ENCODE data around the gene SDK1. TPM values are rescaled to one million over a fixed set of nuclear protein-coding genes. Genes with fewer than 3 reads are reported as not detected.
A peak's percentile ranks its signal among the peaks of the same experiment; 100 is the strongest.

SDK1 gene
- total and polyA plus RNA-seq, 2 experiments from 2014 or later = 4.1 to 16.5 TPM

DNA sequence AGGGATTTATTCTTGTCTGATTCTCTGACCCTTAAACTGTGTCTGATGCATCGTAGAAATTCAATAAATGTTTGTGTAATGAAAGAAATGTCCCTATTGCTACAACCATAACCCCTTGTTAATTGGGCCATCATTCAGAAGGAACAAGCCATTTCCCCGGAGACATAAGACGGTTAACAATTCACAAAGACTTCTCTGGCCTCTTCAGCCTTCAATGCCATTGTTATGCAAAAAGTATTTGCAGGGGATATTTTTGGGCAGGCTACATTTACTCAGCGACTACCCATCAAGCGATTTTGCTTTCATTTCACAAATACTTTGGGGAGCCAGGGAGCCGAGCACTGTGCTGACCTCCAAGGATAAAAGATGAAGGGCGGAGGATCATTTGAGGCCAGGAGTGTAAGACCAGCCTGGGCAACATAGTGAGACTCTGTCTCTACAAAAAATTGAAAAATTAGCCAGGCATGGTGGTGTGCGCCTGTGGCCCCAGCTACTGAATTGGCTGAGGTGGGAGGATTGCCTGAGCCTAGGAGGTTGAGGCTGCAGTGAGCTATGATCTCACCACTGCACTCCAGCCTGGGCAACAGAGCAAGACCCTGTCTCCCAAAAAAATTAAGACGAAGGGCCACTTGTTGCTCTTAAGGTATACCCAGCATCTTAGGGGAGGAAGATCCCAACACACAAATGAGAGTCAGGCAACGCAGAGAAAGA, 20.0 kb upstream of the SDK1 start:
- H3K36me3 ChIP-seq = no peaks in the 10 kb centered on the region
- no peak for DNase-seq (ENCODE audit: low read depth in 1 of 2, low spot score in 1 of 2)
- H3K4me3 ChIP-seq = no peak overlapping the region
- TF ChIP-seq, protein P1, sequence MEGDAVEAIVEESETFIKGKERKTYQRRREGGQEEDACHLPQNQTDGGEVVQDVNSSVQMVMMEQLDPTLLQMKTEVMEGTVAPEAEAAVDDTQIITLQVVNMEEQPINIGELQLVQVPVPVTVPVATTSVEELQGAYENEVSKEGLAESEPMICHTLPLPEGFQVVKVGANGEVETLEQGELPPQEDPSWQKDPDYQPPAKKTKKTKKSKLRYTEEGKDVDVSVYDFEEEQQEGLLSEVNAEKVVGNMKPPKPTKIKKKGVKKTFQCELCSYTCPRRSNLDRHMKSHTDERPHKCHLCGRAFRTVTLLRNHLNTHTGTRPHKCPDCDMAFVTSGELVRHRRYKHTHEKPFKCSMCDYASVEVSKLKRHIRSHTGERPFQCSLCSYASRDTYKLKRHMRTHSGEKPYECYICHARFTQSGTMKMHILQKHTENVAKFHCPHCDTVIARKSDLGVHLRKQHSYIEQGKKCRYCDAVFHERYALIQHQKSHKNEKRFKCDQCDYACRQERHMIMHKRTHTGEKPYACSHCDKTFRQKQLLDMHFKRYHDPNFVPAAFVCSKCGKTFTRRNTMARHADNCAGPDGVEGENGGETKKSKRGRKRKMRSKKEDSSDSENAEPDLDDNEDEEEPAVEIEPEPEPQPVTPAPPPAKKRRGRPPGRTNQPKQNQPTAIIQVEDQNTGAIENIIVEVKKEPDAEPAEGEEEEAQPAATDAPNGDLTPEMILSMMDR (IDR thresholded peaks at IDR 0.05; ENCODE audit: low read depth, low read length) = no peak
- no peaks in the 10 kb centered on the region for H3K9me3 ChIP-seq (ENCODE audit: low read depth)
- no peak overlapping the region for H3K27ac ChIP-seq
- H3K27me3 ChIP-seq = peaks cover 40% of the 10 kb centered on the region
- H3K4me1 ChIP-seq (ENCODE audit: low read depth) = no peaks in the 10 kb centered on the region

DNA sequence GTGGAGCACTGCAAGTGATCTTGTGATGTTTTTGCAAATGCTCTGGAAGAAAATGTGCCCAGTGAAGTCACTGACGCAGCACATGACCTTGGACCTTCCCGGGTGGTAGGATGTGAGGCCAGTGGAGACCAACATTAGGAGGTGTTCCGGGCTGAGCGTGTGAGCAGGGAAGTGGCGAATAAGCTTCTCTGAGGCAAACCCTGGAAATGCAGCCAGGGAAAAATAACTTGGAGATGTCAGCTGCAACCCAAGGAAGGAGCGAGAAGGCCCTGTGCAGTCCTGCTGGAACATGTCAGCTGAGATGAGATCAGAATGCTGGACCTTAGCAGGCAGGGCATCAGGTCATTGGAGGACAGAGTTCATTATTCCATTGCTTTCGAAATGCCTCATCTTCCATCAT, 18.6 kb upstream of the SDK1 start:
- Histone ChIP-seq H3K27ac (no peak overlapping the region), H3K27me3 (peaks cover 40% of the 10 kb centered on the region), H3K36me3 (no peaks in the 10 kb centered on the region), H3K9me3 (ENCODE audit: low read depth) (no peaks in the 10 kb centered on the region), H3K4me3 (no peak overlapping the region), H3K4me1 (ENCODE audit: low read depth) (no peaks in the 10 kb centered on the region)
- TF ChIP-seq, protein P1 (IDR thresholded peaks at IDR 0.05; ENCODE audit: low read depth, low read length) = no peak
- DNase-seq (ENCODE audit: low read depth in 1 of 2, low spot score in 1 of 2) = peak in 1 of 2 donors; percentile 36

DNA sequence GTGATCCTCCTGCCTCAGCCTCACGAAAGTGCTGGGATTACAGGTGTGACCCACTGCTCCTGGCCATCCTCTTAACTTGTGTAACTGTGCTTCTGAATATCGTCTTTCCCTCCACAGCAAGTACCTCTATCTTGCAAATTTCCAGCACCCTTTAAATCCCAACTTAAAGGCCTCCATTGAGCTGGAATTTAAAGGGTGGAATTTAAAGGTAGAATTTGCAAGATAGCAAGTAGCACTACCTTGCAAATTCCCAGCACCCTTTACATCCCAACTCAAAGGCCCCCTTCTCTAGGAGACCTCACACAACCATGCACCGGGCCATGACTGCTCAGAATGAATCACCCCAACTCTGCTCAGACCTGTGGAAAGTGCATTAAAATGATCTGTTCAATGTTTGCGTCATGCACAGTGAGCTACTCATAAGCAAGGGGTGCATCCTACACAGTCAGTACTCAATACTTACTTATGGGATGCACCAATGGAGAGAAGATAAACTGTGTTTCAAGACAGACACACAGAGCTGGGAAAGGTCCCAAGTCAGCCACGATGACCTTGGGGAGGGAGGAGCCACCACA, 17.8 kb upstream of the SDK1 start:
- Histone ChIP-seq H3K4me3 (no peak overlapping the region), H3K27me3 (peaks cover 40% of the 10 kb centered on the region), H3K4me1 (ENCODE audit: low read depth) (no peaks in the 10 kb centered on the region), H3K9me3 (ENCODE audit: low read depth) (no peaks in the 10 kb centered on the region), H3K27ac (no peak overlapping the region), H3K36me3 (no peaks in the 10 kb centered on the region)
- TF ChIP-seq, protein P1 (IDR thresholded peaks at IDR 0.05; ENCODE audit: low read depth, low read length) = no peak
- no peak for DNase-seq (ENCODE audit: low read depth in 1 of 2, low spot score in 1 of 2)

DNA sequence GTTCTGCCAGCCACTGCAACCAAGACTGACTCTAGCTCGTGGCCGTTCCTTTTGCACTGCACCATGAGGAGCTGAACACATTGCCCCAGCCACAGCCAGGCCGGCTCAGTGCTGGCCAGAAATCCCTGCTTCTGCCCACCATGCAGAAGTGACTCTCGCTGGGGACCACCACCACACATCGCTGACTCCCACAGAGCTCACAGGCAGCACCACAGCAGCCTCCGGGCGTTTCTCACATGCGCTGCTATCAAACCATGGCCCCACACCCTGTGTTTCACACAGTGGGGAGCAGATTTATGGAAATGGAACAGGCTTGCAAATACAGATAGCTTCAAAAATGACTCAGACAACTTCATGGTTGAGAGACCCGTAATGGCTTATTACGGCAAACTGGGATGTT, 15.4 kb upstream of the SDK1 start:
- H3K4me1 ChIP-seq (ENCODE audit: low read depth) = no peaks in the 10 kb centered on the region
- no peak overlapping the region for H3K27ac ChIP-seq
- TF ChIP-seq, protein P1 (IDR thresholded peaks at IDR 0.05; ENCODE audit: low read depth, low read length) = no peak
- DNase-seq (ENCODE audit: low read depth in 1 of 2, low spot score in 1 of 2) = no peak
- H3K36me3 ChIP-seq = no peaks in the 10 kb centered on the region
- peaks cover 37% of the 10 kb centered on the region for H3K27me3 ChIP-seq
- H3K9me3 ChIP-seq (ENCODE audit: low read depth) = no peaks in the 10 kb centered on the region
- no peak overlapping the region for H3K4me3 ChIP-seq

DNA sequence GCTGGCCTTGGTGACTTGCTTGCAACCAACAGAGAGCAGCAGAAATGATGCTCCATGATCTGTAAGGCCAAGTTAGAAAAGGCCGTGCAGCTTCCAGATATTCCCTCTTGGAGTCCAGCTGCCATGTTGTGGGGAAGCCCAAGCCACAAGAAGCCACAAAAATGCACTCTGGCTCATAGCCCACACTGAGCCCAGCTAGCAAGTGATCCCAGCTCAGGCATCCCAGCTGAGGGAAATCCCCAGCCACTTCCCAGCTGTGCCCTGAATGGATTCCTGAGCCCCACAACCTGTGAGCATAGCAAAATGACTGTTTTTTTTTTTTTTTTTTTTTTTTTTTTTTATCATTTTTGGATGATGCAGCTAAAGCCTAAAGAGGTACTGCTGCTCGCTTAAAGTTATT, 11.1 kb upstream of the SDK1 start:
- Histone ChIP-seq H3K27me3 (peaks cover 5% of the 10 kb centered on the region), H3K4me1 (ENCODE audit: low read depth) (no peaks in the 10 kb centered on the region), H3K36me3 (no peaks in the 10 kb centered on the region), H3K27ac (no peak overlapping the region), H3K4me3 (no peak overlapping the region), H3K9me3 (ENCODE audit: low read depth) (no peaks in the 10 kb centered on the region)
- peak in 1 of 2 donors; percentile 60 for DNase-seq (ENCODE audit: low read depth in 1 of 2, low spot score in 1 of 2)
- TF ChIP-seq, protein P1 (IDR thresholded peaks at IDR 0.05; ENCODE audit: low read depth, low read length) = no peak
